CD4-positive, alpha-beta memory T cell (primary cell): ENCODE results near the gene PXDN. TPM values are rescaled to one million over a fixed set of nuclear protein-coding genes. Genes with fewer than 3 reads are reported as not detected.

ENCODE experiments used
- CTCF ChIA-PET: fragments of 350-600 bp; sonication (Branson Sonifier 250); formaldehyde crosslinking; loops from one replicate; lab custom pipeline; 2021; ENCODE audit warnings: inconsistent platforms; ENCODE audit not compliant: partially characterized antibody; lab: Charles Lee
- POLR2A ChIA-PET: fragments of 350-600 bp; sonication (Branson Sonifier 250); formaldehyde crosslinking; loops from one replicate; lab custom pipeline; 2021; ENCODE audit not compliant: partially characterized antibody; lab: Charles Lee
- DNase-seq, 5 donors: peaks; one replicate each; pipeline versions ENCODE4 v3.0.0 to v3.0.0-alpha.2; 2020 to 2022; ENCODE audit warnings: mixed read lengths in 1 of 5
- H3K27ac ChIP-seq: one replicate; pipeline ENCODE4 v1.7.0; 2013; ENCODE audit warnings: low read depth, low read length
- H3K27me3 ChIP-seq: 2 replicates; pipeline ENCODE4 v1.7.0; 2013; ENCODE audit warnings: mild to moderate bottlenecking, low read length, moderate library complexity; ENCODE audit not compliant: insufficient read depth
- H3K36me3 ChIP-seq: 2 replicates; pipeline ENCODE4 v1.7.0; 2013; ENCODE audit warnings: mild to moderate bottlenecking, low read length, moderate library complexity; ENCODE audit not compliant: insufficient read depth
- H3K4me1 ChIP-seq: 2 replicates; pipeline ENCODE4 v1.7.0; 2013; ENCODE audit warnings: mild to moderate bottlenecking, low read length, moderate library complexity; ENCODE audit not compliant: insufficient read depth
- H3K4me3 ChIP-seq, 2 donors: one replicate each; pipeline ENCODE4 v1.7.0; 2013; ENCODE audit warnings: low read length in 2 of 2, mild to moderate bottlenecking in 1 of 2
- H3K9me3 ChIP-seq, 2 donors: one replicate each; pipeline ENCODE4 v1.7.0; 2013; ENCODE audit warnings: low read length in 2 of 2, control low read depth in 1 of 2; ENCODE audit not compliant: control insufficient read depth in 1 of 2
- H3K27ac Mint-ChIP-seq, 7 donors: one replicate each; pipeline ENCODE4 v1.8.0; 2020 to 2021; ENCODE audit warnings: mixed read lengths in 7 of 7, mild to moderate bottlenecking in 6 of 7, inconsistent platforms in 3 of 7, moderate library complexity in 3 of 7
- H3K27me3 Mint-ChIP-seq, 2 donors: one replicate each; pipeline ENCODE4 v1.8.0; 2020 to 2021; ENCODE audit warnings: mixed read lengths in 2 of 2
- H3K36me3 Mint-ChIP-seq, 2 donors: one replicate each; pipeline ENCODE4 v1.8.0; 2020 to 2021; ENCODE audit warnings: mixed read lengths in 2 of 2, inconsistent platforms in 1 of 2, mild to moderate bottlenecking in 1 of 2
- H3K4me1 Mint-ChIP-seq, 4 donors: one replicate each; pipeline ENCODE4 v1.8.0; 2020 to 2021; ENCODE audit warnings: mixed read lengths in 4 of 4, mild to moderate bottlenecking in 1 of 4
- H3K4me3 Mint-ChIP-seq, 8 donors: one replicate each; pipeline ENCODE4 v1.8.0; 2020 to 2021; ENCODE audit warnings: mixed read lengths in 8 of 8, mild to moderate bottlenecking in 7 of 8, moderate library complexity in 6 of 8, inconsistent platforms in 3 of 8
- H3K9me3 Mint-ChIP-seq, 8 donors: one replicate each; pipeline ENCODE4 v1.8.0; 2020 to 2021; ENCODE audit warnings: mixed read lengths in 8 of 8, mild to moderate bottlenecking in 5 of 8, inconsistent platforms in 3 of 8, moderate library complexity in 1 of 8
- intact Hi-C: fragments of 100-400 bp; cut with micrococcal nuclease; formaldehyde crosslinking; loops from one replicate; pipeline ENCODE4 v1.15.1; 2023
- polyA plus RNA-seq, 2 donors: library from polyadenylated mRNA; unstranded; fragments of 300-500 nt; fragmentation: Illumina TruSeq; gene quantifications; one replicate each; pipeline ENCODE4 v1.2.3, GENCODE V29; 2021
- total RNA-seq, 2 experiments: library from RNA; stranded (reverse); gene quantifications; one replicate each; pipeline ENCODE4 v1.2.3, GENCODE V29; 2021

The PXDN gene
- total and polyA plus RNA-seq, 4 experiments from 2014 or later, result 0.79 TPM; not detected in 3

DNA sequence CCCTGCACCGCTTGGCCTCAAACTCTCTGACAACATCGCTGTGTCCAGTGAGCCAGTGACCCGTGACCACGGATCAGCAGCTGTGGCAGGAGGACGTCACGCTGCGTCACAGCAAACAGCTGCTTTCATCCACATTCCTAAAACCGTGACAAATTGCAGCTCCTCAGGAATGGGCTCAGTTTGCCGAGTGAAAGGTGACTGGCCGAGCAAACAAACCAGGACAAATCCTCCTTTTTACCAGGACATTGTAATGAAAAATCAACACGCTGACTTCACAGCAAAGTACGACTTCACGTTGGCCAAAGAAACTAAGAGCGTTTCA is 57.6 kb downstream of the PXDN start:
- no peak for DNase-seq
- intact Hi-C loops, result no loop called here
- H3K4me1 Mint-ChIP-seq, result no peaks in the 10 kb centered on the region

DNA sequence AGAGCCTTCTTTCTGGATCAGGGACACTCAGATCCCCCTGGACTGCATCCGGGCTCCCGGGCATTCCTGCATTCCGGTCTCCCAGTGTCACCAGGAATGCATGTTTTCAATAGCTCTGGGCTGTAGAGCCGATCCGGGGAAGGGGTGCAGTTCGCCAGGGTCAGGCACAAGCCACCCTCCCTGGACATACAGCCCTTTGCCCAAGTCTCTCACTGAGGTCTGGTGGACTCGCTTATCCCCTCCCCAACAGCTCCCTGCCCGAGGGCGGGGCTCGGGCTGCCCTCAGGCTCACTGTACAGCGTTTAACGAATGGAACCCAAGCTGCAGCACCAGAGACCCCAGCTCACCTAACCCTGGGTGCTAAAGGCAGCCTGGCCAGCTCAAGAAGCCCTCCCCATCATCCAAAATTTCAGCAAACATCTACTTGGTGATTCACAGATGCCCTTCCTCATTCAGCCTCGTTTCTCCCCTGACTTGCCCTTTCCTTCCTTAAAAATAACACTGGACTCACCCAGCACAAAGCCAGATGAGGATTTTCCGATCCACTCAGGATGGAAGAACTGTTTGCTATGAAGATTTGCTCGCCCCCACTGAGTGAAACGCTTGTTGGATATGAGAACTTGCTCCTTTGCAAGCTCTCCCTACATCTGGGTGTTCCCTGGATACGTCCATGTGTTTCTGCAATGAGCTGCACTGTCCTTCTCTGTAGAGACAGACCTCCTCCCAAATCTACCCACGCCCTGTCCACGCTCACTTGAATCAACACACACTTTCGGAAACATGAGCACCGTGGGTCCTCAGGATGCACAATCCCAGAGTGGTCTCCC is 58.1 kb downstream of the PXDN start:
- no peaks in the 10 kb centered on the region for H3K9me3 ChIP-seq
- H3K27me3 ChIP-seq, result no peaks in the 10 kb centered on the region
- POLR2A ChIA-PET, result no interaction called here
- Mint-ChIP-seq H3K36me3 (no peaks in the 10 kb centered on the region), H3K4me3 (no peak overlapping the region), H3K4me1 (no peaks in the 10 kb centered on the region), H3K9me3 (peaks cover 0 to 4% (median 0%) of the 10 kb centered on the region in 8 donors), H3K27me3 (no peaks in the 10 kb centered on the region), H3K27ac (no peak overlapping the region)
- H3K27ac ChIP-seq, result no peak overlapping the region
- DNase-seq, result no peak
- H3K36me3 ChIP-seq, result no peaks in the 10 kb centered on the region
- intact Hi-C loops, result no loop called here
- CTCF ChIA-PET, result no interaction called here
- H3K4me1 ChIP-seq, result no peaks in the 10 kb centered on the region
- no peak overlapping the region for H3K4me3 ChIP-seq

More for the DNA sequence above, 57.6 kb downstream of the PXDN start:
- H3K4me1 ChIP-seq, result no peaks in the 10 kb centered on the region
- no peak overlapping the region for H3K27ac Mint-ChIP-seq
- no peaks in the 10 kb centered on the region for H3K27me3 Mint-ChIP-seq
- no peaks in the 10 kb centered on the region for H3K36me3 ChIP-seq
- H3K27ac ChIP-seq, result no peak overlapping the region
- ChIA-PET CTCF (no interaction called here), POLR2A (no interaction called here)
- H3K9me3 Mint-ChIP-seq, result peaks cover 0 to 4% (median 0%) of the 10 kb centered on the region in 8 donors
- no peaks in the 10 kb centered on the region for H3K36me3 Mint-ChIP-seq
- no peaks in the 10 kb centered on the region for H3K27me3 ChIP-seq
- H3K4me3 Mint-ChIP-seq, result no peak overlapping the region
- no peaks in the 10 kb centered on the region for H3K9me3 ChIP-seq
- no peak overlapping the region for H3K4me3 ChIP-seq

DNA sequence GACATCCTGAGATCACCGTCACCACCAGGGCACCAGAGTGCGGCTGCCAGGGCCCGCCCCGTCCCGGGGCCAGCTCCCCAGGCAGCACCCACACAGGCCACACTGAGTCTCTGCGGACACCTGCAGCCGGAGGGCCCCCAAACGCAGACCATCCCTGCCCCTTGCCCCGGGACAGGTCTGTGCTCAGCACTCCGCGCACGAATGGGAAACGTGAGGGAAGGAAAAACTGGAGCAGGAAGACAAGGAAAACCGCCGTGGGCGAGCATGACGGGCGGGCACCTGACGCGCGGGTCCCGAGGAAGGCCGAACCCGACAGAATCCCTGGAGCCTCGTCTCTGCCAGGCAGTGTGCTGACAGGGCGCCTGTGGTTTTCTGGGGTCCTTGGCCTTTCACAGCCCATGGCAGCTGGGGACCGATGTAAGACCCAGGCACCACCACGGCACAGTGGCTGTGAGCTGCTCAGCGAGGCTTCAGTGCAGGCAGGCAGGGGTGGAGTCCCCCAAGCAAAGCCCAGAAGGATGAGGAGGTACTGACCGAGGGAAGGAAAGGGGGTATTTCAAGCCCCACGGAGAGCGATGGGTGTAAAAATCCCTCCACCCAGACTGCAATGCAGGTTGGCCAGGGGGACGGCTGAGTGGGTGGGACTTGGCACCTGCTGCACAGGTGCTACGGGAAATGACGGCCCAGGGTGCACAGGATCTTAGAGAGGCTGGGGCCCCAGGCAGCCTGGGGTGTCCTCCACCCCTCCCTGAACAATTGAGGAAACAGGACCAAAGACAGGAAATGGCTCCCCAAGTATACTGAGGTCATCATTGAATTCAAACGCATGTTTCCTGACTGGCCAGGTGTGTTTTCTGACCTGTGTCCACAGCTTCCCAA is 59.0 kb downstream of the PXDN start:
- CTCF ChIA-PET, result no interaction called here
- no peaks in the 10 kb centered on the region for H3K4me1 Mint-ChIP-seq
- Histone ChIP-seq H3K4me1 (no peaks in the 10 kb centered on the region), H3K27ac (no peak overlapping the region), H3K27me3 (no peaks in the 10 kb centered on the region), H3K36me3 (no peaks in the 10 kb centered on the region), H3K9me3 (no peaks in the 10 kb centered on the region), H3K4me3 (no peak overlapping the region)
- no peak overlapping the region for H3K27ac Mint-ChIP-seq
- no peaks in the 10 kb centered on the region for H3K36me3 Mint-ChIP-seq
- intact Hi-C loops, result no loop called here
- no peaks in the 10 kb centered on the region for H3K27me3 Mint-ChIP-seq
- H3K4me3 Mint-ChIP-seq, result no peak overlapping the region
- peaks cover 0 to 4% (median 0%) of the 10 kb centered on the region in 8 donors for H3K9me3 Mint-ChIP-seq
- DNase-seq, result no peak
- POLR2A ChIA-PET, result no interaction called here

DNA sequence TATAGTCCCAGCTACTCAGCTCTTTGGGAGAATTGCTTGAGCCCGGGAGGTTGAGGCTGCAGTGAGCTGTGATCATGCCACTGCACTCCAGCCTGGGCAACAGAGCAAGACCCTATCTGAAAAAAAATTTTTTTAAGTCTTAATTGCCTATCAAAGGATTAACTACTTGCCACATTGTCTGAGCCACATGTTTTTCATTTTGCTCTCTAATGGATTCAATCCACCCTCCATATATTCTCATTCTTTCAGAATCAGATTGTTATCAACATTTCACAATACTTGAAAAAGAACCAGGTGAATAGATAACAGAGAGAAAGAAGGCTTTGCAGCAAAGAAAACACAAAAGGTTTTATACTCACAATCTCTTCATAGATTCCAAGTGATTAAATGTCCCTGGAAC is 61.0 kb downstream of the PXDN start:
- H3K36me3 ChIP-seq, result no peaks in the 10 kb centered on the region
- intact Hi-C loops, result no loop called here
- Mint-ChIP-seq H3K27me3 (no peaks in the 10 kb centered on the region), H3K36me3 (no peaks in the 10 kb centered on the region), H3K4me3 (no peak overlapping the region), H3K4me1 (no peaks in the 10 kb centered on the region), H3K27ac (no peak overlapping the region), H3K9me3 (peaks cover 0 to 4% (median 0%) of the 10 kb centered on the region in 8 donors)
- POLR2A ChIA-PET, result no interaction called here
- no peak for DNase-seq
- no peaks in the 10 kb centered on the region for H3K27me3 ChIP-seq
- H3K4me1 ChIP-seq, result no peaks in the 10 kb centered on the region
- H3K27ac ChIP-seq, result no peak overlapping the region
- CTCF ChIA-PET, result no interaction called here
- H3K4me3 ChIP-seq, result no peak overlapping the region
- H3K9me3 ChIP-seq, result no peaks in the 10 kb centered on the region

DNA sequence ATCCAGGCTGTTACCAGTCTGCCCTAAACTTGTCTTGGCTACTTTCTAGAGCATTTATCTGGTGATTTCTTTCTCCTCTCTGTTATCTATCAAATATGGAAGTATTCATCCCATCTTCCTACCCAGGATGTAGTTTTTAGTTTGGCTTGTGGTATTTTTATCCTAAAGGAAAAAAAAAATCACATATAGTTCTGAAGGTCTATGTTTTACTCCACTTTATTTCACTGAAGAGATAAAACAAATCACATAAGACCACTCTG is 62.2 kb downstream of the PXDN start:
- Mint-ChIP-seq H3K9me3 (peaks cover 0 to 3% (median 0%) of the 10 kb centered on the region in 8 donors), H3K4me1 (no peaks in the 10 kb centered on the region), H3K4me3 (no peak overlapping the region), H3K36me3 (no peaks in the 10 kb centered on the region), H3K27ac (no peak overlapping the region), H3K27me3 (no peaks in the 10 kb centered on the region)
- Histone ChIP-seq H3K4me3 (no peak overlapping the region), H3K27me3 (no peaks in the 10 kb centered on the region), H3K4me1 (no peaks in the 10 kb centered on the region), H3K36me3 (no peaks in the 10 kb centered on the region), H3K9me3 (no peaks in the 10 kb centered on the region), H3K27ac (no peak overlapping the region)
- CTCF ChIA-PET, result no interaction called here
- no peak for DNase-seq
- POLR2A ChIA-PET, result no interaction called here
- intact Hi-C loops, result no loop called here

DNA sequence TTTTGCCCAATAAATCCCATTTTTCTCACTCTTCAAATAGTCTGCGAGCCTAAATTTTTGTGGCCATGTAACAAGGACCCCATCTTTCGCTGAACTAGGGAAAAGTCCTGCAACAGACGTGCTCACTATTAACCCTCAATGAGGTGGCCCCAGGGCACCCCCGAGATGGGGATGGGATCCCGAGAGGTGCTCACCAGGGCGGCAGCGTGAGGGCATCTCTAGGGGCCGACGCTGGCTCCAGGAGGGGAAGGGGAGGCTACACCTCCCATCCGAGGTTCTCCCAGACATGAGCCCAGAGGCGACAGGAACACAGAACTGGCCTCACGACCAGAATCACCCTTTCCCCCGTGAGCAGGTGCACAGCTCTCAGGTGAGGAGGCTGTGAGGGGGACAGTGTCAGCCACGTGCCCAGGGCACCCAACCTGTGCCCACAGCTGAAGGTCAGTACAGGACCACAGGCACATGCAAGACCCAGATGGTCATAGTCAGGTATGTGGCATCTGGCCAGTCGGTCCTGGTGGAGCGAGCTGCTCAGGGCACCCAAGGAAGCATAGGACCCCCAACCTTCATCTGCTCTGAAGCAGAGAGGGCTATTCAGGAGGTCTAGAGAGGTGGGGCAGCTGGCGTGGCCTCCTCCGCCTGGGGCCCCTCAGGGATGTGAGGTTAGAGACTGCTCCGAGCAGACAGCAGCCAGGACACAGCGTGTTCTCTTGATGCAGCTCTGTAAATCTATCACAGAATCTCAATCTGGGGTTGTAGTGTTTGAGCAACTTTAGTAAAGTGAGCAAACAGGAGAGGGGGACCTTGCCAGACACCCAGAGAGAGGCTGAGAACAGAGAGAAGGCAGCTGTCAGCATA is 62.8 kb downstream of the PXDN start:
- no peak overlapping the region for H3K4me3 Mint-ChIP-seq
- Histone ChIP-seq H3K9me3 (no peaks in the 10 kb centered on the region), H3K36me3 (no peaks in the 10 kb centered on the region), H3K4me1 (no peaks in the 10 kb centered on the region), H3K27ac (no peak overlapping the region), H3K4me3 (no peak overlapping the region), H3K27me3 (no peaks in the 10 kb centered on the region)
- intact Hi-C loops, result no loop called here
- ChIA-PET CTCF (no interaction called here), POLR2A (no interaction called here)
- H3K36me3 Mint-ChIP-seq, result no peaks in the 10 kb centered on the region
- no peak for DNase-seq
- H3K27ac Mint-ChIP-seq, result no peak overlapping the region
- peaks cover 0 to 3% (median 0%) of the 10 kb centered on the region in 8 donors for H3K9me3 Mint-ChIP-seq
- H3K4me1 Mint-ChIP-seq, result no peaks in the 10 kb centered on the region
- H3K27me3 Mint-ChIP-seq, result no peaks in the 10 kb centered on the region

DNA sequence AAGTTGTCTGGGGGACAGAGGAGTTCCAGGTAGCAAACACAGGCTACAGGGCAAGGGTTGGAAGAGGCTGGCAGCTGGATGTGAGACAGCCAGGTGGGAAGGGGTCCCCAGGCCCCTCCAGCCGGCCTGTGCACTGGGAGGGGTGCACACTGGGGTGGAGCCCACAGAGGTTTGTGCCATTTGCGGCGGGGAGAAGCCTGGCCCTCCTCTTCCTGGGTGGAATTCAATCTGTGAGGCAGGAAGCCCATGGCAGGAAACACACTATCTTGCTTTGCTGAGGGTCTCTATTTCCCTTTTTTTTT is 63.3 kb downstream of the PXDN start:
- Mint-ChIP-seq H3K4me1 (no peaks in the 10 kb centered on the region), H3K4me3 (no peak overlapping the region), H3K27me3 (no peaks in the 10 kb centered on the region), H3K9me3 (peaks cover 0 to 3% (median 0%) of the 10 kb centered on the region in 8 donors), H3K36me3 (no peaks in the 10 kb centered on the region), H3K27ac (no peak overlapping the region)
- Histone ChIP-seq H3K9me3 (no peaks in the 10 kb centered on the region), H3K27me3 (no peaks in the 10 kb centered on the region), H3K27ac (no peak overlapping the region), H3K4me1 (no peaks in the 10 kb centered on the region), H3K36me3 (no peaks in the 10 kb centered on the region), H3K4me3 (no peak overlapping the region)
- no peak for DNase-seq
- intact Hi-C loops, result no loop called here
- ChIA-PET POLR2A (no interaction called here), CTCF (no interaction called here)
